NCI-H226 (cell line): ENCODE measurements around the gene SCARB1.

Source experiments
- DNase-seq: peaks from one replicate; pipeline ENCODE4 v3.0.0-alpha.2; 2015

Gene SCARB1

GRCh38 chr12:124792961-124793441 is 70.7 kb downstream of the SCARB1 start:
- no peak for DNase-seq

GRCh38 chr12:124792156-124792555 is 71.5 kb downstream of the SCARB1 start:
- DNase-seq: no peak

- no peak for DNase-seq
These were observed 72.8 kb downstream of the SCARB1 start for GRCh38 chr12:124790650-124791400.

- no peak for DNase-seq
These were observed 74.6 kb downstream of the SCARB1 start for GRCh38 chr12:124788936-124789555.

GRCh38 chr12:124786061-124786964 is 77.4 kb downstream of the SCARB1 start:
- no peak for DNase-seq

- no peak for DNase-seq
These were observed 78.6 kb downstream of the SCARB1 start for GRCh38 chr12:124784871-124785572.

GRCh38 chr12:124783087-124783486 is 80.6 kb downstream of the SCARB1 start:
- DNase-seq: no peak

GRCh38 chr12:124782132-124782531 is 81.5 kb downstream of the SCARB1 start:
- no peak for DNase-seq

- no peak for DNase-seq
These were observed 82.6 kb downstream of the SCARB1 start for GRCh38 chr12:124780752-124781685.

- no peak for DNase-seq
These were observed 83.3 kb downstream of the SCARB1 start for GRCh38 chr12:124780336-124780735.

- DNase-seq: no peak
These were observed 84.2 kb downstream of the SCARB1 start for GRCh38 chr12:124779161-124780141.

- no peak for DNase-seq
These were observed 85.3 kb downstream of the SCARB1 start for GRCh38 chr12:124778411-124778810.

- no peak for DNase-seq
These were observed 86.0 kb downstream of the SCARB1 start for GRCh38 chr12:124777399-124778372.

- no peak for DNase-seq
These were observed 87.5 kb downstream of the SCARB1 start for GRCh38 chr12:124776125-124776513.

GRCh38 chr12:124774462-124775167 is 89.0 kb downstream of the SCARB1 start:
- no peak for DNase-seq

GRCh38 chr12:124774054-124774461 is 89.6 kb downstream of the SCARB1 start:
- no peak for DNase-seq

- no peak for DNase-seq
These were observed 91.1 kb downstream of the SCARB1 start for GRCh38 chr12:124772289-124773170.
